HEK293T (cell line): ENCODE data around the gene DNAH8.

Experiments used
- CTCF ChIA-PET: fragments of 350-600 bp; formaldehyde crosslinking; extraction: SDS; loops from one replicate; lab custom pipeline; 2021; ENCODE audit warnings: antibody characterized with exemption, inconsistent platforms; lab: Yijun Ruan, JAX
- POLR2A ChIA-PET: fragments of 350-600 bp; formaldehyde crosslinking; extraction: SDS; loops from one replicate; lab custom pipeline; 2020; ENCODE audit warnings: antibody characterized with exemption, inconsistent platforms; lab: Yijun Ruan, JAX
- DNase-seq: peaks from one replicate; pipeline ENCODE4 v3.0.0; 2012; ENCODE audit warnings: mixed read lengths; ENCODE audit errors: extremely low spot score
- ARNT ChIP-seq: fragments of 450-650 bp; IDR thresholded peaks from 2 replicates; pipeline ENCODE4 v1.6.1; 2017; ENCODE audit warnings: mild to moderate bottlenecking
- BHLHE40 ChIP-seq: fragments of 450-650 bp; IDR thresholded peaks from 2 replicates; pipeline ENCODE4 v1.6.1; 2016; ENCODE audit warnings: mild to moderate bottlenecking, moderate library complexity, borderline replicate concordance
- CTBP1 ChIP-seq: fragments of 450-650 bp; IDR thresholded peaks from 2 replicates; pipeline ENCODE4 v1.6.1; 2016; ENCODE audit warnings: borderline replicate concordance
- ELF4 ChIP-seq: fragments of 450-650 bp; IDR thresholded peaks from 2 replicates; pipeline ENCODE4 v1.6.1; 2017; ENCODE audit warnings: antibody characterized with exemption
- FOXA1 ChIP-seq: fragments of 450-650 bp; IDR thresholded peaks from 2 replicates; pipeline ENCODE4 v1.6.1; 2016; ENCODE audit warnings: mild to moderate bottlenecking
- FOXK2 ChIP-seq: fragments of 450-650 bp; IDR thresholded peaks from 2 replicates; pipeline ENCODE4 v1.6.1; 2016; ENCODE audit warnings: mild to moderate bottlenecking
- FOXM1 ChIP-seq: fragments of 450-650 bp; IDR thresholded peaks from 2 replicates; pipeline ENCODE4 v1.6.1; 2017; ENCODE audit warnings: mild to moderate bottlenecking, borderline replicate concordance
- HDGF ChIP-seq: fragments of 450-650 bp; IDR thresholded peaks from 2 replicates; pipeline ENCODE4 v1.6.1; 2017; ENCODE audit warnings: antibody characterized with exemption, borderline replicate concordance
- L3MBTL2 ChIP-seq: fragments of 450-650 bp; conservative IDR thresholded peaks from 2 replicates; pipeline ENCODE4 v1.6.1; 2016; ENCODE audit warnings: mild to moderate bottlenecking
- LEF1 ChIP-seq: fragments of 450-650 bp; IDR thresholded peaks from 2 replicates; pipeline ENCODE4 v1.6.1; 2017; ENCODE audit warnings: mild to moderate bottlenecking, borderline replicate concordance
- NFRKB ChIP-seq: fragments of 450-650 bp; IDR thresholded peaks from 2 replicates; pipeline ENCODE4 v1.6.1; 2016; ENCODE audit warnings: mild to moderate bottlenecking, moderate library complexity
- PKNOX1 ChIP-seq: fragments of 450-650 bp; IDR thresholded peaks from 2 replicates; pipeline ENCODE4 v1.6.1; 2016
- SP1 ChIP-seq: fragments of 450-650 bp; IDR thresholded peaks from 2 replicates; pipeline ENCODE4 v1.6.1; 2017
- SUZ12 ChIP-seq: fragments of 450-650 bp; IDR thresholded peaks from 2 replicates; pipeline ENCODE4 v1.6.1; 2016; ENCODE audit warnings: mild to moderate bottlenecking
- TARDBP ChIP-seq: fragments of 450-650 bp; IDR thresholded peaks from 2 replicates; pipeline ENCODE4 v1.6.1; 2016
- ZNF384 ChIP-seq: fragments of 450-650 bp; IDR thresholded peaks from 2 replicates; pipeline ENCODE4 v1.6.1; 2016

DNAH8 gene

DNA sequence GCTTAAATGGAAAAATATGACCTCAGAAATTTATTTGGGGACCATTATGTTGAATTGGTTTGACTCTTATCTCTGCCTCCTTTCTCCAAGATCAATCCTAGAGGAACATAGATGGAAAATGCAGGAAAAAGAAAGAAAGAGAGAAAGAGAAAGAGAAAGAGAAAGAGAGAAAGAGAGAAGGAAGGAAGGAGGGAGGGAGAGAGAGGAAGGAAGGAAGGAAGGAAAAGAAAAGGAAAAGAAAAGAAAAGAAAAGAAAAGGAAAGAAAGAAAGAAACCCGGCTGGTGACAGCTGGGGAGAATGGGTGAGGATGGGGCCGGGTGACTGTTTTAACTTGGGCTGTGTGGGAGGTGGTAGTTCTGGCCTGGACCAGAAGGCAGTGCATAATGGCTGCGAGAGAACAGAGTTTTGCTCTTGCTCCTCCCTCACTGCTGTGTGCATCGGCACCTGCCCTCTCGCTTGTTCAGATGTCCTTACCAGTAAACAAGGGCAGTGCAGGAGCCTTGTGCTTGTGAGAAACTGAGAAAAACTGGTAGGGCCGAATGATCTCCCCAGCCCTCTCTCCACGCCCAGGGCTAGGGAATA, 36.8 kb upstream of the DNAH8 start:
- DNase-seq = no peak
- TF ChIP-seq TARDBP (no peak), ARNT (no peak), ELF4 (no peak), LEF1 (no peak)
- POLR2A ChIA-PET = no interaction called here
- CTCF ChIA-PET = no interaction called here

DNA sequence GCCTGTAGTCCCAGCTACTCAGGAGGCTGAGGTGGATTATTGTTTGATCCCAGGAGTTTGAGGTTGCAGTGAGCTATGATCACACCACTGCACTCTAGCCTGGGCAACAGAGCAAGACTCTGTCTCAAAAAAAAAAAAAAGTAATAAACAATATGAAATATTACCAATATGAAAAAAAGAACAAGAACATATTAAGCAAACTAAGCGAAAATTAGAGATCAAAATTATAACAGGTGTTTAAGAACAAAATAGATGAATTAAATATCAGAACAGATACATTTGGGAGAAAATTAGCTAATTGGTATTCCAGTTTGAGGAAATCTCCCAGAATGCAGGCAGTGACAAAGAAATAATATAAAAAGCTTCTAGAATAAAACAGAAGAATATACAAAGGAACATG, 35.4 kb upstream of the DNAH8 start:
- TF ChIP-seq SP1 (no peak), ARNT (no peak), ELF4 (no peak), SUZ12 (no peak), LEF1 (no peak), FOXK2 (no peak), FOXA1 (no peak), BHLHE40 (no peak), L3MBTL2 (no peak), NFRKB (no peak), FOXM1 (no peak), HDGF (no peak), ZNF384 (no peak), CTBP1 (no peak), TARDBP (no peak), PKNOX1 (no peak)
- ChIA-PET POLR2A (no interaction called here), CTCF (no interaction called here)

GRCh38 chr6:38681850-38682249, 33.3 kb upstream of the DNAH8 start:
- ChIA-PET POLR2A (no interaction called here), CTCF (no interaction called here)
- DNase-seq = no peak
- TF ChIP-seq CTBP1 = no peak
- no peak for TF ChIP-seq FOXK2
- no peak for TF ChIP-seq L3MBTL2
- TF ChIP-seq FOXM1 = no peak
- no peak for TF ChIP-seq ELF4
- TF ChIP-seq LEF1 = no peak
- no peak for TF ChIP-seq HDGF
- TF ChIP-seq TARDBP = no peak
- TF ChIP-seq ARNT = no peak
- no peak for TF ChIP-seq NFRKB
- no peak for TF ChIP-seq SP1
- TF ChIP-seq ZNF384 = no peak
- no peak for TF ChIP-seq PKNOX1
- no peak for TF ChIP-seq SUZ12
- TF ChIP-seq FOXA1 = no peak
- TF ChIP-seq BHLHE40 = no peak

More for the DNA sequence above, 35.4 kb upstream of the DNAH8 start:
- no peak for DNase-seq

DNA sequence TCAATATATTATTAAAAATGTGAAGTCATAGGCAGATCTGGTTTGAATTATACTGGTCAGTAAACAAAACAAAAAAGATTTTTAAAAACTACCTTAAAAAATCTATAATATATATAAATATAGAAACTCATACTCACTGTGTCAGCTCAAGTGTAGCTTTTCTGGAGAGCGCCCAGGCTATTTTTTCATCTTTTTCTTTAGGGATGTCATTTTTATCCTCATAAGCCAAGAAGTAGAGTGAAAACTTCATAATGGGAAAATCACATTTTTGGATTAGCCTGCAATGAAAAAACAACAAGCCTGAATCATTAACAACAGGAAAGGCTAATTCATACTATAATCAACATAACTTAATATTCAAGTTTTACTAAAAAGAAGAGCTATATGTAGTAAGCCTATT, 30.9 kb upstream of the DNAH8 start:
- DNase-seq = no peak
- ChIA-PET CTCF (no interaction called here), POLR2A (interaction anchor here (0.6 kb wide), 1 partner anchor 96 kb away, joined by 4 read pairs; no protein-coding TSS in a partner anchor)
- TF ChIP-seq NFRKB = no peak
- TF ChIP-seq ELF4 = no peak
- TF ChIP-seq SP1 = no peak
- TF ChIP-seq ZNF384 = no peak
- TF ChIP-seq PKNOX1 = no peak
- TF ChIP-seq HDGF = no peak
- no peak for TF ChIP-seq FOXK2
- TF ChIP-seq CTBP1 = no peak
- TF ChIP-seq FOXM1 = no peak
- no peak for TF ChIP-seq FOXA1
- no peak for TF ChIP-seq BHLHE40
- TF ChIP-seq LEF1 = no peak
- TF ChIP-seq ARNT = no peak
- TF ChIP-seq TARDBP = no peak
- TF ChIP-seq L3MBTL2 = no peak
- TF ChIP-seq SUZ12 = no peak

DNA sequence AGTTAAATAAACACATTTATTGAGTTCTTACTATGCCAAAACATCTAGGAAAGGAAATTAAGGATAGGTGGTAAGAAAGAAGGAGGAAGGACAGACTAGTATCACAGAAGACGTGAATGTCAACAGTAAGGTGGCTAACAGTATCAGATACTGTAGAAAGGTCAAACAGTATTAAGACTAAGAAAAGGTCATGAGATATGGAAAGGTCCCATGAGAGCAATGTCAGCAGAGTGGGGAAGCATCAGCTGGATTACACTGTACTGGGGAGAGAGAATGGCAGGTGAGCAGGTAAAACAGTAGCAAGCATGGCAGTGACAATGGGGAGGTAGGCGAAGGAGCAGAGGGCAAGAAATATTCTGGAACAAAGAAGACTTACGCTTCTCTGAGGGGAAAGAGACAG, 30.2 kb upstream of the DNAH8 start:
- no peak for DNase-seq
- ChIA-PET CTCF (no interaction called here), POLR2A (interaction anchor here (0.7 kb wide), 1 partner anchor 18 kb away, joined by 4 read pairs; no protein-coding TSS in a partner anchor)
- TF ChIP-seq SP1 = no peak
- no peak for TF ChIP-seq ARNT
- no peak for TF ChIP-seq LEF1
- no peak for TF ChIP-seq ELF4
- TF ChIP-seq FOXA1 = no peak
- TF ChIP-seq FOXK2 = no peak
- TF ChIP-seq HDGF = no peak
- no peak for TF ChIP-seq PKNOX1
- no peak for TF ChIP-seq FOXM1
- no peak for TF ChIP-seq L3MBTL2
- TF ChIP-seq SUZ12 = no peak
- no peak for TF ChIP-seq CTBP1
- no peak for TF ChIP-seq NFRKB
